Nephron (organoid): ENCODE measurements around the gene ZBTB20.

Experiments
- H3K27ac Mint-ChIP-seq, 3 experiments: 2 replicates each; pipeline ENCODE4 v1.8.0; 2020; ENCODE audit warnings: mixed read lengths in 3 of 3, mild to moderate bottlenecking in 2 of 3, moderate library complexity in 1 of 3
- H3K27me3 Mint-ChIP-seq: 2 replicates; pipeline ENCODE4 v1.8.0; 2021; ENCODE audit warnings: low read depth, mild to moderate bottlenecking, moderate library complexity, mixed read lengths
- H3K36me3 Mint-ChIP-seq: 2 replicates; pipeline ENCODE4 v1.8.0; 2020; ENCODE audit warnings: low read depth, mixed read lengths
- H3K4me1 Mint-ChIP-seq: 2 replicates; pipeline ENCODE4 v1.8.0; 2020; ENCODE audit warnings: mixed read lengths
- H3K4me3 Mint-ChIP-seq, 3 experiments: 2 replicates each; pipeline ENCODE4 v1.8.0; 2020; ENCODE audit warnings: mild to moderate bottlenecking in 3 of 3, mixed read lengths in 3 of 3, moderate library complexity in 2 of 3
- H3K9me3 Mint-ChIP-seq: 2 replicates; pipeline ENCODE4 v1.8.0; 2020; ENCODE audit warnings: mixed read lengths
- TF ChIP-seq, protein P1 (sequence below), 3 experiments: fragments of 200-600 bp; sonication (generic); IDR thresholded peaks; one replicate each; pipeline ENCODE4 v1.5.0; 2021; ENCODE audit warnings: antibody characterized with exemption in 3 of 3; ENCODE audit not compliant: unreplicated experiment in 3 of 3

ZBTB20 gene

GRCh38 chr3:114933407-114933806 is 213.7 kb downstream of the ZBTB20 start:
- Mint-ChIP-seq H3K36me3 (peaks cover 18% of the 10 kb centered on the region), H3K4me3 (no peak overlapping the region), H3K27me3 (no peaks in the 10 kb centered on the region), H3K9me3 (peaks cover 3% of the 10 kb centered on the region), H3K4me1 (no peaks in the 10 kb centered on the region), H3K27ac (no peak overlapping the region)
- TF ChIP-seq, protein P1, sequence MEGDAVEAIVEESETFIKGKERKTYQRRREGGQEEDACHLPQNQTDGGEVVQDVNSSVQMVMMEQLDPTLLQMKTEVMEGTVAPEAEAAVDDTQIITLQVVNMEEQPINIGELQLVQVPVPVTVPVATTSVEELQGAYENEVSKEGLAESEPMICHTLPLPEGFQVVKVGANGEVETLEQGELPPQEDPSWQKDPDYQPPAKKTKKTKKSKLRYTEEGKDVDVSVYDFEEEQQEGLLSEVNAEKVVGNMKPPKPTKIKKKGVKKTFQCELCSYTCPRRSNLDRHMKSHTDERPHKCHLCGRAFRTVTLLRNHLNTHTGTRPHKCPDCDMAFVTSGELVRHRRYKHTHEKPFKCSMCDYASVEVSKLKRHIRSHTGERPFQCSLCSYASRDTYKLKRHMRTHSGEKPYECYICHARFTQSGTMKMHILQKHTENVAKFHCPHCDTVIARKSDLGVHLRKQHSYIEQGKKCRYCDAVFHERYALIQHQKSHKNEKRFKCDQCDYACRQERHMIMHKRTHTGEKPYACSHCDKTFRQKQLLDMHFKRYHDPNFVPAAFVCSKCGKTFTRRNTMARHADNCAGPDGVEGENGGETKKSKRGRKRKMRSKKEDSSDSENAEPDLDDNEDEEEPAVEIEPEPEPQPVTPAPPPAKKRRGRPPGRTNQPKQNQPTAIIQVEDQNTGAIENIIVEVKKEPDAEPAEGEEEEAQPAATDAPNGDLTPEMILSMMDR (IDR thresholded peaks at IDR 0.05; ENCODE audit: unreplicated experiment in 3 of 3): no peak

DNA sequence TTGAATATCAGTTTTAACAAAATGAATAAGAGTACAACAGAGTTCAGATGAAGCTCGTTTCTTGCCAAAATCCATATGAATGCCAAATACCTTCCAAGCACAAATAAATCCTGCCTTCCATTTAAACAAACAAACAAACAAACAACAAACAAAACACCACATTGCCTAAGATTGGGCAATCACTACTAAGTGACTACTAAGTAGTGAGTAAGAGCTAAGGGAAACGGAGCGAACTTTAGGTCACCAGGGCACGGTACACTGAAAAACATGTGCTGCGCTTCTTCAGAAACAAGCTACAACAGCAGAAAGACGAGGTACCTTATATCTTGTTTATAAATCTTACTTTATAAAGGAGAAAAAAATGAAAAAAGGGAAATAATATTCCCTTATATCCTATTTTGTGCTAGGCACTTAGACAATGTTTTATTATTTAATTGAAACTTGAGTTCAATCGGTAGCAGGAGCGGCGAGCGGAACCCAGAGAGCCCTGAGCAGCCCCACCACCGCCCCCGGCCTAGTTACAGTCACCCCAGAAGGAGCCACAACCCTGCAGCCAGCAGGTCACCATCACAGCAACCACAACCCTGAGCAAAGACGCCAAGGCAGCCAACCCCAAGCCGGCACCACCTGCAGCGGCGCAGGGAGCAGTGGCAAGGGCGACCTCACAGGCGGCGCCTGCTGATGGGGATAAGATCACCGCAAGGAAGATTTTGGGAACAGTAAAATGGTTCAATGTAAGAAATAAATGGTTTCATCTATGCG is 216.9 kb downstream of the ZBTB20 start:
- peaks cover 13% of the 10 kb centered on the region for H3K36me3 Mint-ChIP-seq
- TF ChIP-seq, protein P1 (IDR thresholded peaks at IDR 0.05; ENCODE audit: unreplicated experiment in 3 of 3): no peak
- H3K9me3 Mint-ChIP-seq: peaks cover 6% of the 10 kb centered on the region
- no peak overlapping the region for H3K27ac Mint-ChIP-seq
- H3K4me1 Mint-ChIP-seq: no peaks in the 10 kb centered on the region
- no peak overlapping the region for H3K4me3 Mint-ChIP-seq
- no peaks in the 10 kb centered on the region for H3K27me3 Mint-ChIP-seq

DNA sequence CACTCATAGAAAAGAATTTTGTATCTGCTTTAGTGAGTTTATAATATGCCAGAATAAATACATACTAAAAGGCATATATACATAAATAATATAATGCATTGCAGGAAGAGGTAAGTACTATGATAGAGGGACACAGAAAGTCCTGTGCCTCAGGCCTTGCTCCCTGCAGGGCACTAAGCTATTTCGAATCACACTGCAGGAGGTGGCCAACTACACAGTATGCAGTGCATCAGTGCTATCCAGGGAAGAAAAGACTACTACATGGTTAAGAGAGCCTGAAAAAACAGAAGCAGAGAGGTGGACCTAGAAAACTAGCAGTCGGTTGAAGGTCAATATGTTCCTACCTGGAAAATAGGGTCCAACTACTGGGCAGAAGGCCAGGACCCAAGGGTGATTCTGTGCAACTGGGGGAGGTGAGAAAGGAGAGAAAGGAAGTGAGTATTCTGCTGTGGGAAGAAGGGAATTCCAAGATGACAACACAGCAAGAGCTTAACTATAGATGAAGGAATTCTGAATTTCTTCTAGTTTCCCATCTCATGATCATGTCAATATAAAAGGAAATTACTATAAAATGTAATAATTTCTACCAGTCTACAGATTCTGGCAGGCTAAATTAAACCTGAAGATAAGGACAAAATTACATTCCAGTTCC is 218.0 kb downstream of the ZBTB20 start:
- H3K27ac Mint-ChIP-seq: no peak overlapping the region
- peaks cover 6% of the 10 kb centered on the region for H3K9me3 Mint-ChIP-seq
- TF ChIP-seq, protein P1 (IDR thresholded peaks at IDR 0.05; ENCODE audit: unreplicated experiment in 3 of 3): no peak
- H3K27me3 Mint-ChIP-seq: no peaks in the 10 kb centered on the region
- H3K36me3 Mint-ChIP-seq: peaks cover 13% of the 10 kb centered on the region
- H3K4me1 Mint-ChIP-seq: no peaks in the 10 kb centered on the region
- no peak overlapping the region for H3K4me3 Mint-ChIP-seq

DNA sequence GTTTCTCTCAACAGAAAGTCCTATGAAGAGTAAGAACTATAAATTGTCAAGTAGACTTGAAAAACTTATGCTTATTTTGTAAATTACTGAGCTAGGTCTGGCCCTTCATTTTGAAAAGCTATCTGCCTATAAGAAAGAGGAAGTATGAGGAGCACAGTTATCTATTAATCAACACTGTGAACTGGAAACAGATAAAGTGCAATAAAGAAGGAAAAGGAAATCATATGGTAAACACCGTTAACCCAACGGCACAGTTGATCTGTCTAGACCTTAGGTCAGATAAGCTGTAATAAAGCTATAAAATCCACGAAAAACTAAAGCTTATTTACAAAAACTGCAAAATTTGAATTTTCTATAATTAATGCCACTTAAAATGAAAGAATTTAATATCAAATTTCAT is 242.5 kb downstream of the ZBTB20 start:
- H3K9me3 Mint-ChIP-seq: peaks cover 8% of the 10 kb centered on the region
- no peaks in the 10 kb centered on the region for H3K27me3 Mint-ChIP-seq
- peak overlapping the region; percentile 27 to 74 (median 48) for H3K27ac Mint-ChIP-seq
- H3K4me1 Mint-ChIP-seq: peaks cover 15% of the 10 kb centered on the region
- H3K4me3 Mint-ChIP-seq: no peak overlapping the region
- peaks cover 7% of the 10 kb centered on the region for H3K36me3 Mint-ChIP-seq
- TF ChIP-seq, protein P1 (IDR thresholded peaks at IDR 0.05; ENCODE audit: unreplicated experiment in 3 of 3): no peak

GRCh38 chr3:114903213-114903612 is 243.9 kb downstream of the ZBTB20 start:
- H3K4me3 Mint-ChIP-seq: no peak overlapping the region
- no peaks in the 10 kb centered on the region for H3K27me3 Mint-ChIP-seq
- peak overlapping the region; percentile 74 to 91 (median 87) for H3K27ac Mint-ChIP-seq
- H3K4me1 Mint-ChIP-seq: peaks cover 23% of the 10 kb centered on the region
- peaks cover 3% of the 10 kb centered on the region for H3K9me3 Mint-ChIP-seq
- H3K36me3 Mint-ChIP-seq: peaks cover 4% of the 10 kb centered on the region
- TF ChIP-seq, protein P1 (IDR thresholded peaks at IDR 0.05; ENCODE audit: unreplicated experiment in 3 of 3): no peak
